Left renal pelvis (tissue), 4 donors: ENCODE measurements around the gene STAT5A. TPM values are rescaled to one million over a fixed set of nuclear protein-coding genes. Genes with fewer than 3 reads are reported as not detected.
A peak's percentile ranks its signal among the peaks of the same experiment; 100 is the strongest.

Experiments used
- DNase-seq, 4 donors: peaks; one replicate each; pipeline ENCODE4 v3.0.0-alpha.2; 2013; ENCODE audit warnings: low read depth in 4 of 4, low spot score in 3 of 4
- polyA plus RNA-seq, 4 donors: library from polyadenylated mRNA; unstranded; fragments of 120-200 nt; gene quantifications; one replicate each; pipeline ENCODE4 v1.2.1, GENCODE V29; 2013; ENCODE audit not compliant: insufficient read length in 4 of 4

Gene STAT5A
- polyA plus RNA-seq, 4 donors = 5.4 to 15.3 (median 7.0) TPM

- DNase-seq = peak; percentile 79 to 87 (median 81)
Measured at GRCh38 chr17:42322382-42323267, 34.3 kb downstream of the STAT5A start.

- DNase-seq = no peak
Measured at GRCh38 chr17:42323268-42323773, 35.0 kb downstream of the STAT5A start.

GRCh38 chr17:42325026-42325425, 36.7 kb downstream of the STAT5A start:
- no peak for DNase-seq

GRCh38 chr17:42329025-42329976, 41.0 kb downstream of the STAT5A start:
- DNase-seq = no peak

- no peak for DNase-seq
Measured at GRCh38 chr17:42333053-42333452, 44.8 kb downstream of the STAT5A start.

- no peak for DNase-seq
Measured at GRCh38 chr17:42334677-42335076, 46.4 kb downstream of the STAT5A start.

- DNase-seq = no peak
Measured at GRCh38 chr17:42337442-42337841, 49.1 kb downstream of the STAT5A start.

- no peak for DNase-seq
Measured at GRCh38 chr17:42338427-42338985, 50.2 kb downstream of the STAT5A start.

- DNase-seq = no peak
Measured at GRCh38 chr17:42339221-42339620, 50.9 kb downstream of the STAT5A start.

- DNase-seq = no peak
Measured at GRCh38 chr17:42340691-42341127, 52.4 kb downstream of the STAT5A start.

GRCh38 chr17:42341568-42341967, 53.3 kb downstream of the STAT5A start:
- DNase-seq = no peak

GRCh38 chr17:42342242-42343008, 54.1 kb downstream of the STAT5A start:
- DNase-seq = no peak

GRCh38 chr17:42345396-42346073, 57.2 kb downstream of the STAT5A start:
- no peak for DNase-seq

- no peak for DNase-seq
Measured at GRCh38 chr17:42346481-42346880, 58.2 kb downstream of the STAT5A start.

GRCh38 chr17:42347198-42347597, 58.9 kb downstream of the STAT5A start:
- no peak for DNase-seq

GRCh38 chr17:42347606-42348005, 59.3 kb downstream of the STAT5A start:
- DNase-seq = no peak

- no peak for DNase-seq
Measured at GRCh38 chr17:42348104-42348503, 59.8 kb downstream of the STAT5A start.

GRCh38 chr17:42354956-42355843, 66.9 kb downstream of the STAT5A start:
- no peak for DNase-seq
